ENCODE results near the gene RUNX1. TPM values are rescaled to one million over a fixed set of nuclear protein-coding genes. Genes with fewer than 3 reads are reported as not detected.
A peak's percentile ranks its signal among the peaks of the same experiment; 100 is the strongest.

Gene RUNX1
- total RNA-seq, 2 donors from 2014 or later: 21.3 to 23.0 TPM

- Histone ChIP-seq H3K4me3 (no peak overlapping the region), H3K4me1 (peaks cover 14% of the 10 kb centered on the region), H3K27me3 (no peaks in the 10 kb centered on the region), H3K27ac (peak overlapping the region; percentile 69), H3K36me3 (no peaks in the 10 kb centered on the region), H3K9me3 (no peaks in the 10 kb centered on the region), H3K9ac (ENCODE audit: low read depth in 2 of 2, low read length in 2 of 2) (peak overlapping the region; percentile 17 to 60)
- intact Hi-C loops (cut with DNase I): loop anchor here (5.0 kb wide), 1 partner anchor 93 kb away; no protein-coding TSS in a partner anchor
- DNase-seq: no peak
- no peak for TF ChIP-seq CTCF (IDR thresholded peaks at IDR 0.05)
Observed at GRCh38 chr21:34794686-34795085, 254.4 kb downstream of the RUNX1 start.

- Histone ChIP-seq H3K9ac (ENCODE audit: low read depth in 2 of 2, low read length in 2 of 2) (no peak overlapping the region), H3K4me1 (peaks cover 14% of the 10 kb centered on the region), H3K36me3 (no peaks in the 10 kb centered on the region), H3K9me3 (no peaks in the 10 kb centered on the region), H3K4me3 (no peak overlapping the region), H3K27ac (no peak overlapping the region), H3K27me3 (no peaks in the 10 kb centered on the region)
- no peak for DNase-seq
- no peak for TF ChIP-seq CTCF (IDR thresholded peaks at IDR 0.05)
- intact Hi-C loops (cut with DNase I): no loop called here
Observed at GRCh38 chr21:34793471-34793870, 255.6 kb downstream of the RUNX1 start.

- TF ChIP-seq CTCF (IDR thresholded peaks at IDR 0.05): no peak
- Histone ChIP-seq H3K27me3 (no peaks in the 10 kb centered on the region), H3K4me3 (no peak overlapping the region), H3K4me1 (peaks cover 14% of the 10 kb centered on the region), H3K27ac (no peak overlapping the region), H3K9me3 (no peaks in the 10 kb centered on the region), H3K9ac (ENCODE audit: low read depth in 2 of 2, low read length in 2 of 2) (no peak overlapping the region), H3K36me3 (no peaks in the 10 kb centered on the region)
- no peak for DNase-seq
- intact Hi-C loops (cut with DNase I): no loop called here
Observed at GRCh38 chr21:34792504-34793089, 256.5 kb downstream of the RUNX1 start.

GRCh38 chr21:34791776-34792503 lies 257.2 kb downstream of the RUNX1 start:
- H3K9ac ChIP-seq (ENCODE audit: low read depth in 2 of 2, low read length in 2 of 2): no peak overlapping the region
- H3K9me3 ChIP-seq: no peaks in the 10 kb centered on the region
- TF ChIP-seq CTCF (IDR thresholded peaks at IDR 0.05): no peak
- intact Hi-C loops (cut with DNase I): no loop called here
- H3K27me3 ChIP-seq: no peaks in the 10 kb centered on the region
- no peak for DNase-seq
- peaks cover 9% of the 10 kb centered on the region for H3K4me1 ChIP-seq
- H3K27ac ChIP-seq: no peak overlapping the region
- no peaks in the 10 kb centered on the region for H3K36me3 ChIP-seq
- no peak overlapping the region for H3K4me3 ChIP-seq

- no peaks in the 10 kb centered on the region for H3K36me3 ChIP-seq
- no peak overlapping the region for H3K27ac ChIP-seq
- no peak overlapping the region for H3K9ac ChIP-seq (ENCODE audit: low read depth in 2 of 2, low read length in 2 of 2)
- no peak overlapping the region for H3K4me3 ChIP-seq
- H3K4me1 ChIP-seq: peaks cover 2% of the 10 kb centered on the region
- TF ChIP-seq CTCF (IDR thresholded peaks at IDR 0.05): no peak
- DNase-seq: no peak
- intact Hi-C loops (cut with DNase I): no loop called here
- H3K9me3 ChIP-seq: no peaks in the 10 kb centered on the region
- H3K27me3 ChIP-seq: no peaks in the 10 kb centered on the region
Observed at GRCh38 chr21:34790834-34791233, 258.3 kb downstream of the RUNX1 start.
